HG03196 (cell line): ENCODE measurements around the gene C16orf89.
"Not testable (repeated sequence)": the region's sequence is repeated elsewhere in the genome, so short reads cannot be mapped to it uniquely, and the experiment has no call there.

Experiments
- ATAC-seq: cut with Tn5 transposase; IDR thresholded peaks from one replicate; pipeline ENCODE4 v1.9.1; 2021; ENCODE audit not compliant: unreplicated experiment

C16orf89 gene, protein sequence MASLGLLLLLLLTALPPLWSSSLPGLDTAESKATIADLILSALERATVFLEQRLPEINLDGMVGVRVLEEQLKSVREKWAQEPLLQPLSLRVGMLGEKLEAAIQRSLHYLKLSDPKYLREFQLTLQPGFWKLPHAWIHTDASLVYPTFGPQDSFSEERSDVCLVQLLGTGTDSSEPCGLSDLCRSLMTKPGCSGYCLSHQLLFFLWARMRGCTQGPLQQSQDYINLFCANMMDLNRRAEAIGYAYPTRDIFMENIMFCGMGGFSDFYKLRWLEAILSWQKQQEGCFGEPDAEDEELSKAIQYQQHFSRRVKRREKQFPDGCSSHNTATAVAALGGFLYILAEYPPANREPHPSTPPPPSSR

DNA sequence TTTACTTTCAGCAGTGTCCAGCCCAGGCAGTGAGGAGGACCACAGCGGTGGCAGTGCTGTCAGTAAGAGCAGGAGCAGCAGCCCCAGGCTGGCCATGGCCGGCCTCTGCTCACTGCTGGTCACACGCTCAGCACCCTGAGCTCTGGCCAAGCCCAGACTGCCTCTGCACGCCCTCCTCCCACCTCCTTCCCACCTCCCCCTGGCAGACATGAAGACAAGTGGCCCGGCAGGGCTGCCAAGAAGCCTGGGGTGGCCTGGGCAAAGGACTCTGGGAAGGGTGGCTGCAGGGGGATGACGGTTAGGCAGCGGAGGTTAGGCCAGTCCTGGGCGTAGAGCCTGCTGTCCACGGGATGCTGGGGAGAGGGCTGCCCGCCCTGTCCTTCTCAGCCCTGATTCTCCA is at the start of gene C16orf89:
Gene C16orf89 (minus strand): TSS at position 144 of the 400 bp plus-strand sequence. CDS start 48 bp downstream, at position 96.
- no peak for ATAC-seq

DNA sequence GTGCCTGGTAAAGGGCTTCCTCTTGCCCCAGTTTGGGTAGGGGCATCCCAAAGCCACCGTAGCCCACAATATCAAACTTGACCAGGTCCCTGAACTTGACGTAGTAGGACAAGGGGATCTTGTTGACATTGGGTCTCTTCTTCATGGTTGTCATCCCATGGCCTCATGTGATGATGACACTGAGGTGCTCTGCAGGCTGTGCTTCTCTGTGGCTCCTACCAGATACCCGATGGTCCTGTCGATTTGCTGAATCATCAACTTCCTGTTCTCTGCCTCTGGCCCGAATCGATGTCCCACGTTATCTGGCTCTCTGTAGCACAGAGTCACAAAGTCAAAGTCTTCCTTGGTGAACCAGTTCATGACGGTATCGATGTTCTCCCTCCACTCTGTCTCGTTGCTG is 45.2 kb upstream of the C16orf89 start:
- not testable (repeated sequence) for ATAC-seq

DNA sequence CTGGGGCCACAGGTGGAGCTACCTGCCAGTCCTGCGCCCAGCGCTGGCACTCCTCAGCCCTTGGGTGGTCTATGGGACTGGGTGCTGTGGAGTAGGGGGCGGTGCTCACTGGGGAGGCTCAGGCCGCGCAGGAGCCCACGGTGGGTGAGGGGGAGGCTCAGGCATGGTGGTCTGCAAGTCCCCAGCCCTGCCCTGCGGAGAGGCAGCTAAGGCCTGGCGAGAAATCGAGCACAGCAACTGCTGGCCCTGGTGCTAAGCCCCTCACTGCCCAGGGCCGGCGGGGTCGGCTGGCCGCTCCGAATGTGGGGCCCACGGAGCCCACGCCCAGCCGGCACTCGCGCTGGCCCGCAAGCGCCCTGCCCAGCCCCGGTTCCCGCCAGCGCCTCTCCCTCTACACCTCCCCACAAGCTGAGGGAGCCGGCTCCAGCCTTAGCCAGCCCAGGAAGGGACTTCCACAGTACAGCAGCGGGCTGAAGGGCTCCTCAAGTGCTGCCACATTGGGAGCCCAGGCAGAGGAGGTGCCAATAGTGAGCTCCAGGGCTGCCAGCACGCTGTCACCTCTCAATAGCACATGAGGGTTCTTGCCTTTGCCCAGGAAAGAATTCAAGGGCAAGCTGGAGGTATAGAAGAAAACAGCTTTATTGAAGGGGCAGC is 42.9 kb upstream of the C16orf89 start:
- no peak for ATAC-seq

DNA sequence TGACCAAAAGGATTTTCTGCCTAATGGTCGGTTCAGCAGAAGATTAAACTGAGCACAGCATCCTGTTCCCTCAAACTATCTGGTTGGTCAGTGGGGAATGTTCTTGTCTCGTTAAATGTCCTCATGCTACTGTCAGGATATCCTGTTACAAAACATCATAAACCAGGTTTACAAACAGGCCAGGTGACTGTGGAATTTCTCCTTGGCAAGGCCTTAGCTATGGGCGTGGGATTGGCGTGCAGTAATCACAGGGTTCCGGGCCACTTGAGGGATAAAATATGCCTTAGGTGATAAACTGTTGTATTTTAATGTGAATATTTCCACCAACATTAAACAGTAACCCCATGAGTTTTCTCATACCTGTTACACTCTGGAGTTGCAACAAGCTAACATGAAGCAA is 39.3 kb upstream of the C16orf89 start:
- ATAC-seq: not testable (repeated sequence)

DNA sequence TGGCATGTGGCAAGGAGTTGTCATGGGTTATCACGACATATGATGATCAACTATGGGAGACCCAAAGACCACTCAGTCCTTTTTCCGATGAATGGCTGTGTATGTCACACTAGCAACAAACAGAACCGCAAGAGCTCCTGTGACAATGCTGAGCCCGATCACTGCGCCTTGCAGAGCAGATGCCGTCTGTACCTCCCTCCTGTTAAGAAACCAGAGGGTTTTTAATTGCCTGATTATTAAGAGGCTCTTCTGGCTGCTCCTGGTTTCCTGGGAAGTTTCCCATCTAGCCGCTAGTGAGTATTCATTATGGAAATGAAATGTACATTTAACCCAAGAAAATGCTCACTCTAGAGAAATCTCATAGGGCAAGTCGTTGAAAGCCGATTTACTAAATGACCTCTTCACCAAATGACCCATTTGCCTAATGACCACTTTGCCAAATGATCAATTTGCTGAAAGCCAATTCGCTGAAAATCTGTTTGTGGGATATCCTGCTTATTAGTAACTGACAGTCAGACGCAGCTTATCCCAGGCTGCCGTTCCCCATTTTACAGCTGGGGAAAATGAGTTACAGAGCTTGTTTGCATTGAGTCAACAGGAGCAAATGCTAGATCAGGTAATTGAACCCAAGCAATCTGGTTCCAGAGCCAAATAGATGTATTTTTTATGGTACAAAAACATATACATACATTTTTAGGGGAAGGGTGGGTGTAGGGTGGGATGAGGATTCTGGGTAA is 37.7 kb upstream of the C16orf89 start:
- not testable (repeated sequence) for ATAC-seq

DNA sequence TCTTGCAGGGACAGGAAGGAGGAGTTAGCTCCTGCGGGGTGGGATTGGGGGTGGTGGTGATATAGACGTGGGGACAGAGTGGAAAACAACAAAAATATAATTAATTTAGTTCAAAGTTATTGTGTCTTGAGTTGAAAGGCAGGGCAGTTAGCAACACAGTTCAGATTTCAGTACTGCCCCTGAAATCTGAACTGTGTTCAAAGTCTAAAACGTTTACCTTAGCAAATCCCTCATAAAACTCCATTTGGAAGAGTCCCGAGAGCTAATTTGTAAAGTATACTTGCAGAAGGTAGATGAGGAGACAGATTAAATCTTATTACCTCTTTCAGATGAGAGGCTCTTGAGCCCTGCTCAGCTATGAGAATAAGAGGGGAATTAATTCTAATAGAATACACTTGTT is 33.4 kb upstream of the C16orf89 start:
- ATAC-seq: not testable (repeated sequence)

DNA sequence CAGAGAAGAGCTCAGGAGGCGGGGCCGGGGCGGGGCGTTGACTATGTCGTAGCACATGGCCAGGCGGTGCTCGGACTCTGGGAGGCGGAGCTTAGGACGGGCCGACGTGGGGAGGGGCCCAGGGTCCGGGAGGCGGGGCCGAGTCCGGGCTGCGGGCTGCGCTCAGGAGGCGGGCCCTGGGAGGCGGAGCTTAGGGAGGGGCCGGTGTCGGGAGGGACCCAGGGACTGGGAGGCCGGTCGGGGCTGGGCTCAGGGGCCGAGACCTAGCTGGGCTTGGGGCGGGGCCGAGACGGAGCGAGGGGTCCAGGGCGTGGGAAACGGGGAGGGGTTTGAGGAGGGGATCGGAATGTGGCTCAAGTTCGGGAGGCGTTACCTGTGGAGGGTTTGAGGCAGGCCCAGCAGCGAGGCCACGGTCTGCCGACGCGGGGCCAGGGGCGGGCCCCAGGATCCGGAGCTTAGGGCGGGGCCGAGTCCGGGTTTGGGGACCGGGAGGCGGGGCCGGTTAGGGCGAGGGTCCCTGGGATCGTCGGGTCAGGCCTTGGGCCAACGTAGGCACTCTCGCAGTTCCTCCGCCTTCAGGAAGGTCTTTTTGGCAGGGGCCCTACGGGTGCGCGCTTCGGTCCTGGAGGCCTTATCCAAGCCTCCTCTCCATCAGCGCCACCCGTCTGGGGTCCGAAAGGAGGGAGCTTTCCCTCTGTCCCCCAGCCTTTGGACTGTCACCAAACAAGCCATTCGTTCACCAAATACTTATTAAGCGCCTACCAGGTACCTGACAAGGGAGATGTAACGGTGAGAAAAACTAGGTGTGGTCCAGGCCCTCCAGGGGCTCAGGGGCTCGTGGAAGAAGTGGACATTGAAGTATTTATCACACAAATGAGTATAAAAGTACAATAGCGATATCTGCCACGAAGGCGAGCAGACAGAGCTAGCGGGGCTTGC is 32.7 kb upstream of the C16orf89 start:
- peak; percentile 58 for ATAC-seq

DNA sequence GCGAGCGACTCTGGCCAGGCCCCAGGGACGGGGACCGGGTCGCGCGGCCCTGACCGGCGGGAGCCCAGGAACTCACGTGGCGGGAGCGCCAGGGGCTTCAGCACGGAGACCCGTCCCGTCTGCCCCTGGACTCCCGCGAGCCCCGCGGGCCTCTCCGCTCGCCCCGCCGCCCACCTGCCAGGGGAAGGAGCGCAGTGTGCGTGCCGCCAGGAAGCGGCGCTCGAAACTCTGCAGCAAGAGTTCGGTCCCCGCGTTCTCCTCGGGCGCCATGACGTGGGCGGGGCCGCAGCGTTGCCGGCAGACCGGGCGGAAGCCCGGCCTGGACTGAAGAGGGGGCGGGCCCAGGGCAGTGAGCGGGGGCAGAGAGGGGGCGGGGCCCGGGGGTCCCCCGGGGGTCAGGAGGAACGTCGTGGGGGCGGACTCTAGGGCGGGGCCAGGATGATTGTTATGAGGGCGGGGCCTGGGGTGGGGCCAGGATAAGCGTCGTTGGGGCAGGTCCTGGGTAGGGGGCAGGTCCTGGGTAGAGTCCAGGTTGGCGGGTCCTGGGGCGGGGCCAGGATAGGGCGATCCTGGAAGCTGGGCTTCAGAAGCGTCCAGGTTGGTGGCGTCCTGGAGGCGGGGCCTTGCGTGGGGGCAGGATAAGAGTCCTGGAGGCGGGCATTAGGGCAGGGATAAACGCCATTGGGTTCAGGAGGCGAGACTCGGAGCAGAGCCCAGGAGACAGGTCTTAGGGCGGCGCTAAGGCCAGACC is 31.9 kb upstream of the C16orf89 start, which contains the start of gene EEF2KMT:
Gene EEF2KMT (minus strand): TSS at position 326 of the 751 bp plus-strand sequence. CDS start 56 bp downstream, at position 270.
- ATAC-seq: peak; percentile 99

DNA sequence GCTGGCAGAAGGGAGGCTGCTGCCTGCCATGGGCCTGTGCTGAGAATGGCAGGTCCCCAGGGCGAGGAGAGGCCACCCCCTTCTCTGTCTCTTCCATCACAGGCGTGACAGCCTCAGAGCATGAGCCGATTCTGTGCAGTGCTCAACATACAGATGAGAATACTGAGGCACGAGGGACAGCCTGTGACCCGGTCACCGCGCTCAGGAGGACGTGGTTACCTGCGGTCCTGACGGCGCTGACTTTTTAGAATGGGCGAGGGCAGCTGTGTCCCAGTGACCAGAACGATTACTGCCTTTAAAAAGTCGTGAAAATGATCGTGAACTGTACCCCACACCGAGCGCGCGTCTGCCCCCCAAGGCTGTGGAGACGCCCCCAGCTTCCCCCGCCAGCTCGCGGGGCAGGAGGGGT is 31.3 kb upstream of the C16orf89 start:
- ATAC-seq: not testable (repeated sequence)

DNA sequence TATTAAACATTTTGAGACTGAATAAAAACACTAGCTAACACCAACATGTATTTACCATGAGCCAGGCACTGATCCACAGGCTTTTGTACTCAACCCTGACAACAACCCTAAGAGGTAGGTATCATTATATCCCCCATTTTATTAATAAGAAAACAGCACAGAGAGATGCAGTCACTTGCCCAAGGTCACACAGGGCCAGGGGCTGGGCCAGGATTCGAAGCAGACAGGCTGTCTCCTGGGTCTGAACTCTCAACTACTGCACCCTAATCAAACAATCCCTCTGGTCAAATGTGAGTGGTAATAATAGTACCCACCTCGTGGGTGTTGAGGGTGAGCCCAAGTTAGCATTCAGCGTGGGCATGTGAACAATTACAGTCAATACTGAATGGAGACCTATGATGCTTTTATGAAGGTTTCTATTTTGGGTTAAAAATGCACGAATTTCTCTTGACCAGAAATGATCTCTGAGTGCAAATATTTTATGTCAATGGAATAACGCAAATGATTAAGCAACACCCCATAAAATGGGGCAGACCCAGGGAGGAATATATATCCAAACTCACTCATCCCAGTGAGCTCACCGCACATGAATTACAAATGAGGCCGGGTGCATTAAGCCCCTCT is 30.8 kb upstream of the C16orf89 start:
- ATAC-seq: not testable (repeated sequence)

DNA sequence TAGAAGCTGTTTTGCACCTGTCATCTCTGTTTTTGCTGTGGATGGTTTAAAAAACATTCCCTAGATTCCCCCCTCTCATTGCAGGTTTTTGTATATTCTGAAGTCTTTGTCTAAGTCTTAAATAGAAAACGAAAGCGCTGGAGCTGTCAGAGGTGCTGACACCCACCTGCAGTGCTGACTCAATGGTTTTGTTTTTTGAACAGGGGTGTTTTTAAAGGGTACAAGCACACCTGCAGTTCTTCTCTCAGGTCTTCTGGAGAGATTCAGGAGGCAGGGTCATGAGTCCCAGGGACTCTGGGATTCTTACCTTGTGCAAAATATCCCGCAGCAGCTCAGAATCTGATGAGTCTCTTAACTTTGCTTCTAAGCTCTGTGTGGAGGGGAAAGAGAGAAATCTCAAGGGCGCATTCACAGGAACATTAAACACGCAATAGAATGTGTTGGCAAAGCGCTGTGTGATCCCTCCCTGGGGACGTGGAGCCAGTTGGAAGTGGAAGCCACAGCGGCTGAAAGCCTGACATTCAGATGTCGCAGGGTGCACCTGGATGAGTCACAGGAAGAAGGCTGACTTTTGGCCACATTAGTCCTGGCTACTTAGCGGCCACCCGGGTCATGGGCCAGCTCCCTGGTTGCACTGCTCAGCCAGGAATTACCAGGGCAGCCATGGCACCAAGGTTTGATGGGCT is 29.5 kb upstream of the C16orf89 start:
- not testable (repeated sequence) for ATAC-seq

DNA sequence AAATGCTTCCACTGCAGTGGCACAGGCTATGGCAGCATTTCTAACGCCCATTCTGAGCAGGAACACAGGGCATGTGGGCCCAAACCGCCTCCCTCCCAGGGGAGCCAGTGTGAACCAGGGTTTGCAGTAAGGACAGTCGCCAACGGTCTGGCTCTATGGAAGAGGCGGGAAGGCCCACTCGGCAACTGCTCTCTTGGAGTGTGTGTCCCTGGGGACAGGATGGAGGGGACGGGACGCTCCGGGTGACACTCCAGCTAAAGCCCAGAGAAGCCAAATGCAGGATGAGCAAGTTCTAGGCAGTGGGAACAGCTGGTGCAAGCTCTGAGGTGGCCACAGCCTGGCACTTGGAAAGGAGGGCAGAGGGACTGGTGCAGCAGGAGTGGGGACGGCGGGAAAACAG is 28.0 kb upstream of the C16orf89 start:
- ATAC-seq: not testable (repeated sequence)

DNA sequence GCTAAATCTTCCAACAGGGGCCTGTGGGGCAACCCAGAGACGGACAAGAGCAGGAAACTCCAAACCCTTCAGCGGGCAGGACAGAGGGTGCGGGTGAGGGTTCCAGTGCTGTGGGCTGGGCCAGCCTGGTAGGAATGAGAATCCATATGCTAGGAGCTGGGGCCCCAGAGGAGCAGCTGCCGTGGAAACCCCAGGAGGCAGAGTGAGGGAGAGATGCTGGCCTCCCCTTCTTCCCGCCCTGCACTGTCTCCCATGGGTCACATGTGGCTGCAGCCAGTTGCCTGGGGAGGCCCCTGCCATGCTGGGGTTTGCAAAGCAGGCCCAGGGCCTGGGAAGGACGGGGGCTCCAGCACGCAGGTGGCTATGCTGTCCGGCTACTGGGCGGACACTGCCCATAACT is 27.3 kb upstream of the C16orf89 start:
- not testable (repeated sequence) for ATAC-seq

DNA sequence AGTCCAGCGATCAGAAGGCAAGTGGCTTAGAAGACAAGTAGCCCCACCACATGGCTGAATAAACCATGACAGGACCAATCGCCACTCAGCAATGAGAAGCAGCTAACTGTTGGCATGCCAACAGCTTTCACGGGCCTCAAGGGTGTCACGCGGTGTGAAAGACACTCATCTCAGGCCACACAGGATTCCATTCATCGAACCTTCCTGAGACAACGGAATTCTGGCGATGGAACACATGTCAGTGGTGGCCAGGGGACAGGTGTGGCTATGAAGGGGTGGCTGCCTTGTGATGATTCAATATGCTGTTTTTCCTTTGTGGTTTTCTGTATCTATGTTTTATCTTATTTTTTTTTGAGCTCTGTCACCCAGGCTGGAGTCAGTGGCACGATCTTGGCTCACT is 24.8 kb upstream of the C16orf89 start:
- not testable (repeated sequence) for ATAC-seq

DNA sequence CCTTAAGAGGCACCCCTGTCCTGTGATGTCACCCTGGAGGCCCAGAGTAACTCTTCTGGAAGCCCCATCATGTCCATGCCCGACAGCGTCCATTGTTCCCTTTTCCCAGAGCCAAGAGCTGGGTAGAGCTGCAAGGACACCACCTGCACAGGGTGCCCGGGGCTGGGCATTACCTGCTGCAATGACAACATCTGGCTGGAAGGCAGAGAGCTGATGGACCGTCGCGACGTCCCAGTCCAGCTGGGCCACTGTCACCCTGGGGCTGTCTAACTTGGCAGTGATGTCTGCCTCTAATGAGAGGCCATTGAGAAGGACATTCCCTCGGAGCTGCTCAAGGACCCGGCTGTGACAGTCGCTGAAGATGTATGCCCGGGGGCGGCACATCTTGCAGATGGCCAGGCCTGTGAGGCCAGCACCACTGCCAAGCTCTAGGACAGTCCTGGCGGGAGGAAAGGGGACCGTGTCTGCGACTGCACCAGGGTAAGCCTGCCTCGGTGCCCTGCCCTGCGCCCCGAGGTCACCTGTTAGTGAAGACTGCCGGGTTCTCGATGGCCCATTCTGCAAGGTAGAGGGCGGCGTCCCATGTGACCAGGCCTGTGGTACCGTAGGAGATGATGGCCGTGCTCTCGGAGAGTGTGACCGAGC is 24.3 kb upstream of the C16orf89 start:
- not testable (repeated sequence) for ATAC-seq

DNA sequence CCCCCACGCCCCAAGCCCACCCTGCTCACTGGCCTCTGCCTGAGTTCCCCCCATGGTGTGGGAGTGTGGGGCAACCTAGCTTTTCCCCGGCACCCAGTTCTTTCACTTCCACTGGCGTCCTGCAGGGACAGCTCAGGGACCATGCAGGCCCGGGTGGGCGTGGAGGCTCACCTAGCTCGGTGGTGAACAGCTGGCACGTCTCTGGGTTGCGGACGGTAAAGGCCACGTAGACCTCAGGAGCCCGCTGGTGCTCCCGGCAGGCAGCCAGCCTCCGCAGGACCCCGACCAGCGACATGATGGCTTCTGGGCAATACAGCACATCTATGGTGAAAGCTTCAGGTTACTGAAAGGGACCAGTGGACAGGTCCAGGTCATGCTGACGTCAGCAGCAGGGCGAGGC is 23.2 kb upstream of the C16orf89 start:
- not testable (repeated sequence) for ATAC-seq

DNA sequence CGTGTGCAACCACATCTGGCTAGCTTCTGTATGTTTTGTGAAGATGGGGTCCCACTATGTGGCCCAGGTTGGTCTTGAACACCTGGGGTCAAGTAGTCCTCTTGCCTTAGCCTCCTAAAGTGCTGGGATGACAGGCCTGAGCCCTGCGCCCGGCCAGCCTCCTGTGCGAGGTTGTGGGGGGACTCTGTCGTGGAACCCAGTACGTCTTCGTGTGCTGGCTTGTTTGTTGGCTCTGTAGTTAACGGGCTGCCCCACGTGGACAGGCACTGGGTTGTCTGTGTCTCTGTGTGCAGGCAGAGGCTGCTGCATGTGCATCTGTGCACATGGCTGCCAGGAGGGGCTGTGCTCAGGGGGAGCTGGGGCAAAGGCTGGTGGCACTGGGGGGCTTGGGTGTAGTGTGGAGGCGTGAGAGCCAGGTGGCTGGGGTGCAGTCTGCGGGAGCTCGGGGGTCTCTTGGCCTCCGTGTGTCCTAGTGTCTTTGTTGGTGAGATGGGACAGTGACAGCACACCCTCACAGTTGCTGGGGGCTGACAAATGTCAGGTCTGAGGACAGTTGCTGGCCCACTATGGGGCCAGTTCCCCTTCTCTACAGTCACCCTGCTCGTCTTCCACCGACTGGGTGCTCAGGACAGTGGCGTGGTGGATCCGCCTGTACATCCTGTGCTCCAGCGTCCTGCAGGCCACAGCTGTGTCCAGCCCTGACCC is 22.5 kb upstream of the C16orf89 start:
- ATAC-seq: not testable (repeated sequence)
